MM.1S (cell line): ENCODE results near the gene MYL4.

Experiments used
- DNase-seq: peaks from one replicate; pipeline ENCODE4 v3.0.0-alpha.2; 2015
- H2AFZ ChIP-seq: fragments of 300-600 bp; sonication (generic); 2 replicates; pipeline ENCODE4 v1.6.0; 2016; ENCODE audit warnings: antibody characterized with exemption, low read length
- H3F3A ChIP-seq: fragments of 300-600 bp; sonication (generic); 2 replicates; pipeline ENCODE4 v1.6.1; 2016; ENCODE audit warnings: mild to moderate bottlenecking, antibody characterized with exemption, low read length, moderate library complexity, mixed read lengths; ENCODE audit not compliant: insufficient read depth
- H3K27ac ChIP-seq: fragments of 300-600 bp; sonication (generic); 2 replicates; pipeline ENCODE4 v1.5.1; 2016; ENCODE audit warnings: mild to moderate bottlenecking, low read length
- H3K27me3 ChIP-seq: fragments of 300-600 bp; sonication (generic); replicated peaks from 2 replicates; pipeline ENCODE4 v1.6.0; 2016; ENCODE audit warnings: low read length; ENCODE audit not compliant: insufficient read depth
- H3K36me3 ChIP-seq: fragments of 300-600 bp; sonication (generic); replicated peaks from 2 replicates; pipeline ENCODE4 v1.6.1; 2016; ENCODE audit warnings: mild to moderate bottlenecking, low read length, mixed read lengths; ENCODE audit not compliant: insufficient read depth
- H3K4me1 ChIP-seq: fragments of 300-600 bp; sonication (generic); 2 replicates; pipeline ENCODE4 v1.6.1; 2016; ENCODE audit warnings: low read length, mixed read lengths
- H3K4me2 ChIP-seq: fragments of 300-600 bp; sonication (generic); 2 replicates; pipeline ENCODE4 v1.6.0; 2016; ENCODE audit warnings: low read depth, low read length
- H3K4me3 ChIP-seq: fragments of 300-600 bp; sonication (generic); 2 replicates; pipeline ENCODE4 v1.5.1; 2016; ENCODE audit warnings: low read length, mixed read lengths
- H3K79me2 ChIP-seq: fragments of 300-600 bp; sonication (generic); 2 replicates; pipeline ENCODE4 v1.6.1; 2016; ENCODE audit warnings: mixed run types, low read length, mixed read lengths
- H3K9ac ChIP-seq: fragments of 300-600 bp; sonication (generic); 2 replicates; pipeline ENCODE4 v1.6.1; 2016; ENCODE audit warnings: low read length, mixed read lengths
- H3K9me2 ChIP-seq: fragments of 300-600 bp; sonication (generic); replicated peaks from 2 replicates; pipeline ENCODE4 v1.6.1; 2016; ENCODE audit warnings: mild to moderate bottlenecking, low read length, mixed read lengths; ENCODE audit not compliant: insufficient read depth
- H3K9me3 ChIP-seq: fragments of 300-600 bp; sonication (generic); replicated peaks from 2 replicates; pipeline ENCODE4 v1.6.1; 2016; ENCODE audit warnings: mild to moderate bottlenecking, low read length, mixed read lengths; ENCODE audit not compliant: insufficient read depth
- H4K20me1 ChIP-seq: fragments of 300-600 bp; sonication (generic); 2 replicates; pipeline ENCODE4 v1.6.1; 2016; ENCODE audit warnings: mild to moderate bottlenecking, low read length, moderate library complexity, mixed read lengths; ENCODE audit not compliant: insufficient read depth
- CTCF ChIP-seq: fragments of 300-600 bp; sonication (generic); IDR thresholded peaks from 2 replicates; pipeline ENCODE4 v1.5.1; 2016; ENCODE audit warnings: antibody characterized with exemption, low read length, mixed read lengths
- EZH2 ChIP-seq: fragments of 300-600 bp; sonication (generic); optimal IDR thresholded peaks from 2 replicates; pipeline ENCODE3; 2017; ENCODE audit warnings: low read depth, mild to moderate bottlenecking, antibody characterized with exemption, low read length, mixed read lengths
- EZH2phosphoT487 ChIP-seq: fragments of 300-600 bp; sonication (generic); IDR thresholded peaks from 2 replicates; pipeline ENCODE4 v1.6.1; 2018; ENCODE audit warnings: antibody characterized with exemption, low read length

MYL4 gene

GRCh38 chr17:47208744-47209488, at the start of gene MYL4:
MYL4 (plus strand) TSS chr17:47209348; CDS start chr17:47209423, 75 bp downstream.
- Histone ChIP-seq H3K36me3 (no peaks in the 10 kb centered on the region), H3K27ac (no peak within 1 kb of the TSS), H2AFZ (no peak within 1 kb of the TSS), H3K9me3 (no peaks in the 10 kb centered on the region), H3K9ac (no peak within 1 kb of the TSS), H3K79me2 (no peaks in the 10 kb centered on the region), H4K20me1 (no peaks in the 10 kb centered on the region), H3K4me1 (peaks cover 41% of the 10 kb centered on the region), H3K9me2 (no peaks in the 10 kb centered on the region), H3K4me2 (no peak within 1 kb of the TSS), H3F3A (peaks cover 26% of the 10 kb centered on the region), H3K4me3 (no peak within 1 kb of the TSS), H3K27me3 (no peaks in the 10 kb centered on the region)
- no peak for DNase-seq
- no peak for TF ChIP-seq EZH2
- no peak for TF ChIP-seq CTCF
- TF ChIP-seq EZH2phosphoT487, result no peak

GRCh38 chr17:47162013-47162622, 47.0 kb upstream of the MYL4 start:
- Histone ChIP-seq H3K27ac (peak overlapping the region; percentile 20; the same call in 1 of the 2 replicates), H3F3A (peaks cover 13% of the 10 kb centered on the region; the same call in 1 of the 2 replicates), H2AFZ (no peak overlapping the region), H3K9me3 (no peaks in the 10 kb centered on the region), H3K4me3 (peak overlapping the region; percentile 26), H3K9ac (peak overlapping the region; percentile 15; the same call in 1 of the 2 replicates), H4K20me1 (no peaks in the 10 kb centered on the region), H3K36me3 (no peaks in the 10 kb centered on the region; the same call in none of the 2 replicates), H3K9me2 (no peaks in the 10 kb centered on the region), H3K79me2 (peaks cover 51% of the 10 kb centered on the region), H3K27me3 (no peaks in the 10 kb centered on the region), H3K4me2 (peak overlapping the region; percentile 59), H3K4me1 (peaks cover 30% of the 10 kb centered on the region)
- peak; percentile 20 for DNase-seq
- TF ChIP-seq EZH2phosphoT487 (no peak), EZH2 (no peak), CTCF (no peak)

GRCh38 chr17:47164263-47164662, 44.9 kb upstream of the MYL4 start:
- Histone ChIP-seq H3K9ac (no peak overlapping the region), H3K4me2 (no peak overlapping the region), H3K4me1 (peaks cover 30% of the 10 kb centered on the region), H3K9me3 (no peaks in the 10 kb centered on the region), H4K20me1 (no peaks in the 10 kb centered on the region), H2AFZ (no peak overlapping the region), H3F3A (peaks cover 13% of the 10 kb centered on the region; the same call in 1 of the 2 replicates), H3K36me3 (peaks cover 9% of the 10 kb centered on the region), H3K27ac (no peak overlapping the region), H3K27me3 (no peaks in the 10 kb centered on the region), H3K9me2 (no peaks in the 10 kb centered on the region), H3K79me2 (peaks cover 70% of the 10 kb centered on the region), H3K4me3 (no peak overlapping the region)
- TF ChIP-seq CTCF (no peak), EZH2 (no peak), EZH2phosphoT487 (no peak)
- DNase-seq, result no peak
